Stimulated activated CD8-positive, alpha-beta memory T cell treated with anti-CD3 and anti-CD28 coated beads, Interleukin-15, amount 100 ng/mL, for 48 hours (primary cell): ENCODE results near the gene PRODH2.
"Not testable (repeated sequence)": the region's sequence is repeated elsewhere in the genome, so short reads cannot be mapped to it uniquely, and the experiment has no call there.

Source experiments
- DNase-seq, 2 donors: peaks; one replicate each; pipeline ENCODE4 v3.0.0-alpha.2; 2020; ENCODE audit warnings: low read depth in 2 of 2

Gene PRODH2

DNA sequence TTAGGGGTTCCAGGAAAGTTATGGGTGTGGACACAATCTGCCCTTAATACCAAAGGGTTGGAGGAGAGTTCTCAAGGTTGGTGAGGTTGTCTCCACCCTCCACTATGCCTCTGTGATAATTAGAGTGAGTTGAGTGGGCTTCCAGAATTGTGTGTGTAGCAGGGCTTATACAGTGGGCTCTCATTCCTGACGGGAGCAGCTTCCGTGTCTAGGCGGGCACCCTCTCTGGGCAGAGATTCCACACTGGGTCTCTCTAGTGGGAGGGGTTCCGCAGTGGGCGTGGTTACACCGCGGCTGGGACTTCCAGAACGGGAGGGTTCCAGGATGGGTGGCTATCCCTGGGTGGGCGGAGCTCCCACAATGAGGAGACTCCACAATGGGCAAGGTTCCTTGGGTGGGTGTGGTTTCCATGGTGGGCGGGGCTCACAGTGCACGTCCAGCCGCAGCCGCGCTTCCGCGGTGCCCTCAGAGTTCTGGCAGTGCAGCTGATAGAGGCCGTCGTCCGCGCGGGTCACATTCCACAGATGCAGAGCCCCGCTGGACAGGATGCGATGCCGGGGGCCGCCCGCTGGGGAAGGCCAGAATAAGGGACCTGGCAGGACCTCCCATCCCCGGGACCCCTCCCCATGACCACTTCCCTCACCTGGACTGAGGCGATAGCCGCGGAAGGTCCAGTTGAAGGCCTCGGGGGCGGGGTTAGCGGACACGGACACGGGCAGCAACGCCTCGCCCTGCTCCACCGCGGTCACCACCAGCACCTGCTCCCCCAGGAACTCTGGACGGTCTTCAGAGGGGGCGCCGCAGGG, 31.2 kb upstream of the PRODH2 start:
- DNase-seq = no peak

GRCh38 chr19:35842666-35843272, 30.1 kb upstream of the PRODH2 start:
- DNase-seq = no peak

DNA sequence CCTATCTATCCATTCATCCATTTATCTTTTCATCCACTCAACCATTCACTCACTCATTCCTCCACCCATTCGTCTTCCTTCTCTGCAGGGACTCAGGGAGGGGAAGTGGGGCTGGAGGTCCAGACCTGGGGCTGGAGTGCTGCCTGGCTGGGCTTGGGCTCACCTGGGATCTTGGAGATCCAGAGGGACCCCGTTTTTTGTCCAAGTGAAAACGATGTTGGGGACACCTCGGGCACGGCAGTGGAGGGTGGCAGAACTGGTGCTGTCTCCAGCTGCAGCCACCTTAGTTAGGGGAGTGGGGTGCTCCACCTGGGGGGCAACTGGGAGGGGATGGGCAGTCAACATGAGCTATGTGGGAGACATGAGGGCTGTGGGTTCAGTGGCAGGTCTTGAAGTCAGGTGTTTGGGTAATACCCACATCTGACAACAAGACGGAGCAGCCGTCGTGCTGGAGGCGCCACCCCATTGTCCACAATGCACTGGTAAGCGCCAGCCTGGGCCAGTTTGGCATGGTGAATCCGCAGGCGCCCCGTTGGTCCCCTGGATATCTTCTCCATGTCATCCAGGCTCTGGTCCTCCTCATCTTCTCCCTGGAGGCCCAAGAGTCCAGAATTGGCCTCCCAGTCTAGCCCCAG, 29.4 kb upstream of the PRODH2 start:
- DNase-seq = no peak

GRCh38 chr19:35836096-35836495, 23.5 kb upstream of the PRODH2 start:
- DNase-seq = not testable (repeated sequence)

GRCh38 chr19:35833972-35834371, 21.3 kb upstream of the PRODH2 start:
- no peak for DNase-seq

DNA sequence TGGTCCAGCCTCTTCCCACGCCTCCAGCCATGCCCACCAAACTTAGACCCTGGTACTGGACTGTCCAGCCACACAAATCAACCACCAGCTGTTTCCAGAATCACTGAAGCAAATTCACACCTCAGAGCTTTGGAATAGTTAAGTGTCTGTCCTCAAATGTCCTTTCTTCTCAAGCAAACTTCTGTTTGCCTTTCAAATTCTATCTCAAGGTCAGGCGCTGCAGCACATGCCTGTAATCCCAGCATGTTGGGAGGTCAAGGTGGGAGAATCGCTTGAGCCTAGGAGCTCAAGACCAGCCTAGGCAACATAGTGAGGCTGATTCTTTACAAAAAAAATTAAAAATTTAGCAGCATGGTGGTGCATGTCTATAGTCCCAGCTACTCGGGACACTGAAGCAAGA, 19.4 kb upstream of the PRODH2 start:
- no peak for DNase-seq

- DNase-seq = no peak
Observed at GRCh38 chr19:35830986-35831385, 18.3 kb upstream of the PRODH2 start.

DNA sequence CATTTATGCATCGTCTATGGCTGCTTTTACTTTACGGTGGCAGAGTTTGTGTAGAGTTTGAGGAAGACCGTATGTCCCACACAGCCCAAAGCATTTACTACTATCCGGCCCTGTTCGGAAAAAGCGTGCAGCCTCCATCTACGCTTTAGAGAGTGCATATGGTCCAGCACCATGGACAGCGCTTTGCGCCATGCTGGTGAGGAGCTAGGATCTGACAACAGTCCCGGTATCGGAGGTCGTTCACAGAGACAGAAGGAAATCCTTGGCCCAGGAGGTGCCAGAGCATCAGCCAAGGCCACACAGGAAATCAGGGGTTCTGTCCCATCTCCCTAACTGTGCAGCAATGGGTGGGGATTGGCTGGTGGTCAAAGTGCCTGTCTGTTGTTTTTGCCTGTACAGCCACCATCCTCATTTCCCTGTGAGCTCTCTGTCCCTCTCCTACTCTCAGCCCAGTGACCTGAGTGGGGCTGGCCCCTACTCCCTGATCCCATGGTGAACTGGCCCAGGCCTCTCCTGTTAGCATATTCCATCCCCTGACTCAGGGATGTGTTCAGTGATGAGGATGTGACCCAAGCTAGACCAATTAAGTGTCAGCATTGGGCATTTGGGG, 16.2 kb upstream of the PRODH2 start:
- no peak for DNase-seq

- DNase-seq = no peak
Observed at GRCh38 chr19:35824150-35824549, 11.5 kb upstream of the PRODH2 start.

- DNase-seq = no peak
Observed at GRCh38 chr19:35822579-35822978, 9.9 kb upstream of the PRODH2 start.

DNA sequence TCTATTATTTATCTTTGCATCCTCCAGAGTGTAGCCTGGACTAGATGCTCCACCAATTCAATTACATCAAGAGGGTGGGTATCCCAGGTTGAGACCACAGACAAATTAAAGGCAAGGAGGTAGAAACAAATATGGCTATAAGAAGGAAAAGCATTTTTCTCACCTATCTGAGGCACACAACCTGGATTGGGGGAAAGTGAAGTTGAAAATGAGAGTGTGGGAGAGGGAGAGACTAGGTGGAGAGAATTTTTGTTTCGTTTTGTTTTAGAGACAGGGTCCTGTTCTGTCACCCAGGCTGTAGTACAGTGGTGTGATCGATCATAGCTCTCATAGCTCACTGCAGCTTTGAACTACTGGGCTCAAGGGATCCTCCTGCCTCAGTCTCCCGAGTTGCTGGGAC, 5.8 kb upstream of the PRODH2 start:
- DNase-seq = no peak

- DNase-seq = no peak
Observed at GRCh38 chr19:35816846-35817245, 4.2 kb upstream of the PRODH2 start.

DNA sequence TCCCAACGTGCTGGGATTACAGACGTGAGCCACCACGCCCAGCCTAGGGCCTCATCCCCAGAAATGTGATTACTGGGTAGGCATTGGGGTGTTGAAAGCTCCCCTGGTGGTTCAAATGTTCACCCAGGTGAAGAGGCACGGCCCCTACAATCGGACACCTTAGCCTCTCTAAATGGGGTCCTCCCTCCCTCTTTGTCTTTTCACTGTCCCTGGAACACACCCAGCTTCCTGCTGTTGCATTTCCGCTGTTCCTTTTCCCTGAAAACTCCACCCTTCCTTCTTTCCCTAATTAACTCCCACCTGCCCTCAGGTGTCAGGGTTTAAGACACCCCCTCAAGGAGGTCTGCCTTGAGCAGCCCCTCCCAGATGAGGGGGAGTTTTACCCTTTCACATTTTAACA, 3.6 kb upstream of the PRODH2 start:
- DNase-seq = no peak

DNA sequence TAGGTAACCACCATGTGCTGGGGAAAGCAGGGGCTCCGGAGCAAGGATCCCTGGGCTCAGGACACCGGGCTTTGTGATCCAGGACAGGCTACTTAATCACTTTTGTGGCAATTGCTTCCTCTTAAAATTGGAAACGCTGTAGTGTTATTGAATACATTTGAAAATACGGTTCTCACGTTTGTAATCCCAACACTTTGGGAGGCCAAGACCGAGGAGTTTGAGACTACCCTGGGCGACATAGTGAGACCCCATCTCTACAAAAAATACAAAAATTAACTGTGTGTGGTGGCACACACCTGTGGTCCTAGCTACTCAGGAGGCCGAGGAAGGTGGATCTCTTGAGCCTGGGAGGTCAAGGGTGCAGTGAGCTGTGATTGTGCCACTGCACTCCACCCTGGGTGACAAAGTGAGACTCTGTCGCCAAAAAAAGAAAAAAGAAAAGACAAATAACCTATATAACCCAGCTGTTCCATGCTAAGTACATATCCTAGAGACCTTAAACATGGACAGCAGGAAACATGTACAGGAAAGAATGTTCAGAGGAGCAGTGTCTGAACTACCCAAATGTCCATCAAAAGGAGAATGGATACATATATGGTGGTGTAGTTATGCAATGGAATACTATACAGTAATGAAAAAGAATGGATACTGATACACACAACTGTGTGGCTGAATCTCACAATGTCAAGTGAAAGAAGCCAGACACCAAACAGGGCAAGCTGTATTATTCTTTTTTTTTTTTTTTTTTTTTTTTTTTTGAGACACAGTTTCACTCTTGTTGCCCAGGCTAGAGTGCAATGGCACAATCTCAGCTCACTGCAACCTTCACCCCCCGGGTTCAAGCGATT, 622 bp upstream of the PRODH2 start:
- DNase-seq = no peak

DNA sequence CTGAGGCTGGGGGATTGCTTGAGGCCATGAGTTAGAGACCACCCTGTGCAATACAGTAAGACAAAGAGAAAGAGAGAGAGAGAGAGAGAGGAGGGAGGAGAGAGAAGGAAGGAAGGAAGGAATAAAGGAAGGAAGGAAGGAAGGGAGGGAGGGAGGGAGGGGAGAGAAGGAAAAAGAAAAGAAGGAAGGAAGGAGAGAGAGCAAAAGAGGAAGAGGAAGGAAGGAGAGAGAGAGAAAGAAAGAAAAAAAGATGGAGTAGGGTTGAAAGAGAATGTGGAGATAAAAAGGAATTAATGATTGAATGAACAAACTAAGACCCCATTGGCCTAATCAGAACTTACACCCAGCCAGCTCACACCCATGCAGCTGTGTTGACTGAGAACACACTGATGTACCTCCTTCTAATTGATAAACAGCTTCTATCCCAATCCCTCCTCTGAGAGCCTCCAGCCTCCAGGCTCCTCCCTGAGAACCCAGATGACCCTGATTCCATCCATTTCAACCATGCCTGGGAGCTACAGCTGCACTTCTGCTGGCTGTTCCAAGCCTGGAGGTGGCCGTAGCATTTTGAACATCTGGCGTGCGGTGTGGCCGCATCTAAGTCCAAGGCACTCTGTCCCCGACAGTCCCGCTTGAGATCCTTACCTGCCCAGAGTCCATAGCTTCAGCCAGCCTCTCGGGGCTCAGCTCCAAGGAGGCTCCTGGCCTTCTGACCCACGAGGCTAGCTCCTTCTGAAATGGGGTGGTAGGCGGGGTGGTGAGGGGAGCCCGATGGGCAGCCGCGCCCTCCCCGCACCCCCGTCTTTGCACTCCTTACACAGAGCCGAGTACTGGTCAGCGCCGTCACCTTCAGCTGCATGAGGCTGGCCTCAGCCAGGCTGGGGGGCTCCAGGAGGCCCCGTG, 1.1 kb downstream of the PRODH2 start:
- no peak for DNase-seq

GRCh38 chr19:35807633-35808032, 5.0 kb downstream of the PRODH2 start:
- no peak for DNase-seq

- no peak for DNase-seq
Observed at GRCh38 chr19:35806597-35806996, 6.0 kb downstream of the PRODH2 start.

DNA sequence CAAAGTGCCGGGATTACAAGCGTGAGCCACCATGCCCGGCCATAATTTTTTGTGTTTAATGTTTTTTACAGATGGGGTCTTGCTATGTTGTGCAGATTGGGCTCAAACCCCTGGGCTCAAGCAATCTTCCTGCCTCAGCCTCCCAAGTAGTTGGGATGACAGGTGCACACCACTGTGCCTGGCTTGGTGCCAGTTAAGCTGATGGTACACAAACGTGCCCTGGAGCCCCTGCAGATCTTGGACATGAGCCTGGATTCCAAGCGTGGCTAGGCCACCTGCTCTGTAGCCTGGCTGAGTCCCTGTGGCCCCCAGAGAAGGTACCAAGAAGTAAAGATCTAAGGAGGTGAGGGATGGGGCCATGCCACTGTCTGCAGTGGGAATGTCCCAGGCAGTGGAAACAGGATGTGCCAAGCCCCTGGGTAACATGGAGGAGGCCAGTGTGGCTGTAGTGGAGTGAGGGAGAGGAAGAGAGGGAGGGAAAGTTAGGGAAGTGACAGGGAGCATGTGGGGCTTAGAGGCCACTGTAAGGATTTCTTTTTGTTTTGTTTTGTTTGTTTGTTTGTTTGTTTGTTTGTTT, 7.0 kb downstream of the PRODH2 start:
- DNase-seq = no peak

- DNase-seq = no peak
Observed at GRCh38 chr19:35801828-35802227, 10.8 kb downstream of the PRODH2 start.

- no peak for DNase-seq
Observed at GRCh38 chr19:35797663-35798062, 15.0 kb downstream of the PRODH2 start.
